IMR-90 (cell line): ENCODE data around the gene DRD4. TPM values are rescaled to one million over a fixed set of nuclear protein-coding genes. Genes with fewer than 3 reads are reported as not detected.

ENCODE experiments used
- ATAC-seq: fragments of 200-7000 bp; cut with Tn5 transposase; 2 replicates; pipeline ENCODE4 v1.9.1; 2020; ENCODE audit warnings: low read depth, mild to moderate bottlenecking, moderate library complexity
- BruUV-seq: library from RNA; stranded (reverse); fragments of 400-500 nt; replicated peaks from 2 replicates; lab custom pipeline; 2021; lab: Mats Ljungman, UMichigan
- CTCF ChIA-PET: fragments of 300-600 bp; formaldehyde crosslinking; extraction: SDS; loops from one replicate; lab custom pipeline; 2021; ENCODE audit warnings: antibody characterized with exemption; lab: Yijun Ruan, JAX
- POLR2A ChIA-PET: fragments of 300-600 bp; sonication (Branson Sonifier 250); formaldehyde crosslinking; loops from one replicate; lab custom pipeline; 2022; ENCODE audit warnings: antibody characterized with exemption; ENCODE audit not compliant: unreplicated experiment; lab: Charles Lee
- DNase-seq: peaks from one replicate; pipeline ENCODE4 v3.0.0; 2013
- H2AFZ ChIP-seq: replicated peaks from 2 replicates; pipeline ENCODE3; 2013; ENCODE audit warnings: low read length, mild to moderate bottlenecking; ENCODE audit not compliant: poor library complexity
- H2AK5ac ChIP-seq: 2 replicates; pipeline ENCODE4 v1.6.1; 2013; ENCODE audit warnings: low read depth, low read length, inconsistent platforms
- H2AK9ac ChIP-seq: replicated peaks from 2 replicates; pipeline ENCODE3; 2013; ENCODE audit warnings: mild to moderate bottlenecking, low read depth, low read length, moderate library complexity; ENCODE audit not compliant: poor library complexity
- H2BK120ac ChIP-seq: 2 replicates; pipeline ENCODE4 v1.6.1; 2013; ENCODE audit warnings: low read depth, low read length, inconsistent platforms
- H2BK15ac ChIP-seq: 3 replicates; pipeline ENCODE4 v1.6.1; 2013; ENCODE audit warnings: low read depth, low read length, inconsistent platforms
- H2BK20ac ChIP-seq: 2 replicates; pipeline ENCODE4 v1.6.1; 2013; ENCODE audit warnings: low read depth, mild to moderate bottlenecking, inconsistent platforms, low read length, moderate library complexity
- H2BK5ac ChIP-seq: 2 replicates; pipeline ENCODE4 v1.6.1; 2013; ENCODE audit warnings: mild to moderate bottlenecking, low read depth, low read length, inconsistent platforms; ENCODE audit not compliant: poor library complexity, severe bottlenecking
- H3K14ac ChIP-seq: replicated peaks from 2 replicates; pipeline ENCODE4 v1.6.1; 2013; ENCODE audit warnings: low read depth, low read length, inconsistent platforms
- H3K18ac ChIP-seq: 2 replicates; pipeline ENCODE4 v1.6.1; 2013; ENCODE audit warnings: low read depth, low read length, control low read depth
- H3K23ac ChIP-seq: 2 replicates; pipeline ENCODE4 v1.6.1; 2013; ENCODE audit warnings: low read depth, low read length, inconsistent platforms
- H3K27ac ChIP-seq: 2 replicates; pipeline ENCODE4 v1.5.1; 2013; ENCODE audit warnings: mild to moderate bottlenecking, control low read depth, low read length; ENCODE audit not compliant: insufficient read depth
- H3K27me3 ChIP-seq: 2 replicates; pipeline ENCODE4 v1.6.1; 2013; ENCODE audit warnings: low read length; ENCODE audit not compliant: control insufficient read depth, insufficient read depth
- H3K36me3 ChIP-seq: 2 replicates; pipeline ENCODE4 v1.6.1; 2013; ENCODE audit warnings: low read length, mixed read lengths; ENCODE audit not compliant: control insufficient read depth, insufficient read depth
- H3K4ac ChIP-seq: 2 replicates; pipeline ENCODE4 v1.6.1; 2013; ENCODE audit warnings: low read depth, low read length, inconsistent platforms
- H3K4me1 ChIP-seq: 2 replicates; pipeline ENCODE4 v1.6.1; 2013; ENCODE audit warnings: low read length, mixed read lengths; ENCODE audit not compliant: control insufficient read depth, insufficient read depth
- H3K4me2 ChIP-seq: 2 replicates; pipeline ENCODE4 v1.6.1; 2013; ENCODE audit warnings: low read depth, mild to moderate bottlenecking, control low read depth, low read length, moderate library complexity
- H3K4me3 ChIP-seq: 2 replicates; pipeline ENCODE4 v1.5.1; 2013; ENCODE audit warnings: low read depth, mild to moderate bottlenecking, control low read depth, low read length, moderate library complexity; ENCODE audit not compliant: insufficient read depth
- H3K56ac ChIP-seq: 2 replicates; pipeline ENCODE4 v1.6.1; 2013; ENCODE audit warnings: low read length, inconsistent platforms; ENCODE audit not compliant: insufficient read depth; ENCODE audit errors: extremely low read depth
- H3K79me1 ChIP-seq, 2 experiments: 2 replicates each; pipeline ENCODE4 v1.6.1; 2013; ENCODE audit warnings: low read length in 2 of 2, inconsistent platforms in 1 of 2, low read depth in 1 of 2
- H3K9ac ChIP-seq: 2 replicates; pipeline ENCODE4 v1.6.1; 2013; ENCODE audit warnings: low read depth, low read length, control low read depth
- H3K9me1 ChIP-seq: 2 replicates; pipeline ENCODE4 v1.6.1; 2013; ENCODE audit warnings: low read length, inconsistent platforms; ENCODE audit not compliant: insufficient read depth
- H3K9me3 ChIP-seq: 2 replicates; pipeline ENCODE4 v1.6.1; 2013; ENCODE audit warnings: low read length; ENCODE audit not compliant: control insufficient read depth, insufficient read depth
- H4K20me1 ChIP-seq: 2 replicates; pipeline ENCODE4 v1.6.1; 2013; ENCODE audit warnings: low read length, inconsistent platforms; ENCODE audit not compliant: insufficient read depth
- H4K5ac ChIP-seq: 2 replicates; pipeline ENCODE4 v1.6.1; 2013; ENCODE audit warnings: mild to moderate bottlenecking, low read depth, low read length, control low read depth
- H4K8ac ChIP-seq, 2 experiments: 2 replicates each; pipeline ENCODE4 v1.6.1; 2013; ENCODE audit warnings: low read depth in 2 of 2, low read length in 2 of 2, control low read depth in 1 of 2, inconsistent platforms in 1 of 2
- H4K91ac ChIP-seq: 2 replicates; pipeline ENCODE4 v1.6.1; 2013; ENCODE audit warnings: low read depth, low read length, inconsistent platforms; ENCODE audit not compliant: insufficient read depth
- BHLHE40 ChIP-seq: fragments of 150-350 bp; IDR thresholded peaks from 2 replicates; pipeline ENCODE4 v1.6.1; 2016; ENCODE audit warnings: mild to moderate bottlenecking, low read depth, low read length
- CEBPB ChIP-seq: IDR thresholded peaks from 2 replicates; pipeline ENCODE4 v1.6.1; 2012; ENCODE audit warnings: low read depth, low read length, improper control_type of control experiment
- CHD1 ChIP-seq: IDR thresholded peaks from 2 replicates; pipeline ENCODE4 v1.6.1; 2012; ENCODE audit warnings: low read depth, low read length, improper control_type of control experiment
- FOS ChIP-seq: fragments of 150-350 bp; IDR thresholded peaks from 2 replicates; pipeline ENCODE4 v1.6.1; 2016; ENCODE audit warnings: low read depth, low read length
- MAFK ChIP-seq: IDR thresholded peaks from 2 replicates; pipeline ENCODE4 v1.6.1; 2012; ENCODE audit warnings: low read depth, low read length, improper control_type of control experiment
- MAZ ChIP-seq: IDR thresholded peaks from 2 replicates; pipeline ENCODE4 v1.6.1; 2012; ENCODE audit warnings: low read depth, mild to moderate bottlenecking, low read length, improper control_type of control experiment, moderate library complexity, borderline replicate concordance
- MXI1 ChIP-seq: IDR thresholded peaks from 2 replicates; pipeline ENCODE4 v1.6.1; 2012; ENCODE audit warnings: low read depth, mild to moderate bottlenecking, low read length, moderate library complexity, borderline replicate concordance
- NFE2L2 ChIP-seq: fragments of 150-350 bp; IDR thresholded peaks from 2 replicates; pipeline ENCODE4 v1.6.1; 2016; ENCODE audit warnings: low read depth, mild to moderate bottlenecking, low read length
- POLR2A ChIP-seq: IDR thresholded peaks from 2 replicates; pipeline ENCODE4 v1.6.1; 2012; ENCODE audit warnings: mild to moderate bottlenecking, low read depth, low read length
- RAD21 ChIP-seq: IDR thresholded peaks from 2 replicates; pipeline ENCODE4 v1.6.1; 2012; ENCODE audit warnings: low read length, improper control_type of control experiment
- RCOR1 ChIP-seq: IDR thresholded peaks from 2 replicates; pipeline ENCODE4 v1.6.1; 2012; ENCODE audit warnings: mild to moderate bottlenecking, low read length, improper control_type of control experiment; ENCODE audit not compliant: insufficient replicate concordance
- RFX5 ChIP-seq: IDR thresholded peaks from 2 replicates; pipeline ENCODE4 v1.8.0; 2012; ENCODE audit warnings: low read depth, mild to moderate bottlenecking, low read length, moderate library complexity
- SMC3 ChIP-seq: fragments of 150-350 bp; IDR thresholded peaks from 2 replicates; pipeline ENCODE4 v1.6.1; 2016; ENCODE audit warnings: low read depth, mild to moderate bottlenecking, antibody characterized with exemption, low read length, moderate library complexity
- WGBS, 2 experiments: methylation state at CpG; one replicate each; pipeline versions ENCODE4 v1.1.5 to v1.1.7; 2013; ENCODE audit warnings: missing lambda C conversion rate in 2 of 2; ENCODE audit not compliant: insufficient read length in 1 of 2; ENCODE audit errors: extremely low coverage in 2 of 2; 5-methylcytosine and 5-hydroxymethylcytosine counted together
- dilution Hi-C: fragments of 300-500 bp; cut with HindIII; formaldehyde crosslinking; loops from one replicate; pipeline ENCODE4 v1.14.3; 2018; ENCODE audit warnings: low sequenced_read_pairs; ENCODE audit not compliant: unreplicated experiment
- in situ Hi-C: fragments of 300-500 bp; cut with MboI; formaldehyde crosslinking; loops from 3 replicates; pipeline ENCODE4 v1.14.3; 2019; ENCODE audit warnings: low sequenced_read_pairs, inconsistent platforms, mixed read lengths
- intact Hi-C: fragments of 100-400 bp; cut with micrococcal nuclease; formaldehyde crosslinking; loops from 2 replicates; pipeline ENCODE4 v1.10.0; 2022
- polyA plus RNA-seq, 3 experiments: library from polyadenylated mRNA; depleted of rRNA; stranded (reverse); fragments of >200 nt; gene quantifications; 2 replicates each; pipeline ENCODE4 v1.2.3, GENCODE V29; 2012; ENCODE audit warnings: low replicate concordance in 1 of 3
- total RNA-seq: library from RNA; depleted of rRNA; stranded (reverse); fragments of >200 nt; gene quantifications from 2 replicates; pipeline ENCODE4 v1.2.3, GENCODE V29; 2012
- TF ChIP-seq, protein P1 (sequence below): conservative IDR thresholded peaks from 2 replicates; pipeline ENCODE4 v1.5.1; 2012; ENCODE audit warnings: mild to moderate bottlenecking, low read depth, low read length, improper control_type of control experiment
- TF ChIP-seq, protein P2 (sequence below): fragments of 150-350 bp; IDR thresholded peaks from 2 replicates; pipeline ENCODE4 v1.6.1; 2016; ENCODE audit warnings: low read depth, mild to moderate bottlenecking, low read length, moderate library complexity, borderline replicate concordance
- TF ChIP-seq, protein P3 (sequence below): fragments of 150-350 bp; IDR thresholded peaks from 2 replicates; pipeline ENCODE4 v1.6.1; 2017; ENCODE audit warnings: mild to moderate bottlenecking, antibody characterized with exemption, low read length, low read depth

The DRD4 gene
- total and polyA plus RNA-seq, 2 of the 4 experiments (the other 2 are of a cell fraction), result not detected

DNA sequence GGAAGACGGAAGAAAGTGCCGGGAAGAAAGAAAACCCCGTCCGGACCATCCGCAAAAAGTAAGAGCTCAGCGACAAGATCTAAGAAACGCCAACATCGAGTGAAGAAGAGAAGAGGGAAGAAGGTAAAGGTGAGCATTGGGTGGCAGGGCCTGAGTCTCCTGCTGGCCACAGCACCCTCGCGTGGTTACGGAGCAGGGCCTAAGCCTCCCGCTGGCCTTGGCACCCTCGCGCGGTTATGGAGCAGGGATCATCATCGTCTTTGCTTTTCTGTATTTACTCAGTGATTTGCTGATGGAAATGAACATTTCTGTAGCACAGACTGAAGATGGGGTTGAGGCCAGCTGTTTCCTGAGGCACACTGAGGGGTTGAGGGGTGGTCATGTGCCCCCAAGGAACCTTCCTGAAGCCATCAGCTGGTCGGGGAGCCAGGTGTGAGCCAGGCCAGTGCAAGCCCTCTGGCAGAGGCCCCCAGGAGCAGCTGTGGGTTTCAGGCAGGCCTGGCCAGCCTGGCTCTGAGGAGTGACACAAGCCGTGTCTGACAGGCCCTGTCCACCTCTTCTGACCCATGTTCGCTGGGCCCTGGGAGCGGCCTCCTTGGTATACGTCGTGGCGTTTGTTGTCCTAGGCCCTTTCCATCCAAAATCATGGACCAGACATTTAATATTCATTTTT, 35.4 kb upstream of the DRD4 start:
- no peak overlapping the region for H2BK5ac ChIP-seq
- no peaks in the 10 kb centered on the region for H3K4me1 ChIP-seq
- BruUV-seq, result no TSS peak
- no peak overlapping the region for H2AK5ac ChIP-seq
- H2BK15ac ChIP-seq, result no peak overlapping the region
- no peak overlapping the region for H3K4me3 ChIP-seq
- H3K27ac ChIP-seq, result no peak overlapping the region
- H3K23ac ChIP-seq, result no peak overlapping the region
- intact Hi-C loops (no loop called here), in situ Hi-C loops (no loop called here), dilution Hi-C loops (no loop called here)
- CTCF ChIA-PET, result no interaction called here
- no peak for DNase-seq
- H3K14ac ChIP-seq, result no peak overlapping the region
- H2BK20ac ChIP-seq, result no peak overlapping the region
- H4K5ac ChIP-seq, result no peak overlapping the region
- TF ChIP-seq NFE2L2 (no peak), CEBPB (no peak), RAD21 (no peak), FOS (no peak), MAZ (no peak), RCOR1 (no peak), POLR2A (no peak), MAFK (no peak), MXI1 (no peak), SMC3 (no peak), RFX5 (no peak), BHLHE40 (no peak), CHD1 (no peak)
- TF ChIP-seq, protein P1, sequence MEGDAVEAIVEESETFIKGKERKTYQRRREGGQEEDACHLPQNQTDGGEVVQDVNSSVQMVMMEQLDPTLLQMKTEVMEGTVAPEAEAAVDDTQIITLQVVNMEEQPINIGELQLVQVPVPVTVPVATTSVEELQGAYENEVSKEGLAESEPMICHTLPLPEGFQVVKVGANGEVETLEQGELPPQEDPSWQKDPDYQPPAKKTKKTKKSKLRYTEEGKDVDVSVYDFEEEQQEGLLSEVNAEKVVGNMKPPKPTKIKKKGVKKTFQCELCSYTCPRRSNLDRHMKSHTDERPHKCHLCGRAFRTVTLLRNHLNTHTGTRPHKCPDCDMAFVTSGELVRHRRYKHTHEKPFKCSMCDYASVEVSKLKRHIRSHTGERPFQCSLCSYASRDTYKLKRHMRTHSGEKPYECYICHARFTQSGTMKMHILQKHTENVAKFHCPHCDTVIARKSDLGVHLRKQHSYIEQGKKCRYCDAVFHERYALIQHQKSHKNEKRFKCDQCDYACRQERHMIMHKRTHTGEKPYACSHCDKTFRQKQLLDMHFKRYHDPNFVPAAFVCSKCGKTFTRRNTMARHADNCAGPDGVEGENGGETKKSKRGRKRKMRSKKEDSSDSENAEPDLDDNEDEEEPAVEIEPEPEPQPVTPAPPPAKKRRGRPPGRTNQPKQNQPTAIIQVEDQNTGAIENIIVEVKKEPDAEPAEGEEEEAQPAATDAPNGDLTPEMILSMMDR, result no peak
- TF ChIP-seq, protein P2, sequence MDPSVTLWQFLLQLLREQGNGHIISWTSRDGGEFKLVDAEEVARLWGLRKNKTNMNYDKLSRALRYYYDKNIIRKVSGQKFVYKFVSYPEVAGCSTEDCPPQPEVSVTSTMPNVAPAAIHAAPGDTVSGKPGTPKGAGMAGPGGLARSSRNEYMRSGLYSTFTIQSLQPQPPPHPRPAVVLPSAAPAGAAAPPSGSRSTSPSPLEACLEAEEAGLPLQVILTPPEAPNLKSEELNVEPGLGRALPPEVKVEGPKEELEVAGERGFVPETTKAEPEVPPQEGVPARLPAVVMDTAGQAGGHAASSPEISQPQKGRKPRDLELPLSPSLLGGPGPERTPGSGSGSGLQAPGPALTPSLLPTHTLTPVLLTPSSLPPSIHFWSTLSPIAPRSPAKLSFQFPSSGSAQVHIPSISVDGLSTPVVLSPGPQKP, result no peak
- TF ChIP-seq, protein P3, sequence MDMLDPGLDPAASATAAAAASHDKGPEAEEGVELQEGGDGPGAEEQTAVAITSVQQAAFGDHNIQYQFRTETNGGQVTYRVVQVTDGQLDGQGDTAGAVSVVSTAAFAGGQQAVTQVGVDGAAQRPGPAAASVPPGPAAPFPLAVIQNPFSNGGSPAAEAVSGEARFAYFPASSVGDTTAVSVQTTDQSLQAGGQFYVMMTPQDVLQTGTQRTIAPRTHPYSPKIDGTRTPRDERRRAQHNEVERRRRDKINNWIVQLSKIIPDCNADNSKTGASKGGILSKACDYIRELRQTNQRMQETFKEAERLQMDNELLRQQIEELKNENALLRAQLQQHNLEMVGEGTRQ, result no peak
- no peak overlapping the region for H4K91ac ChIP-seq
- H3K4ac ChIP-seq, result no peak overlapping the region
- no peak for ATAC-seq
- H3K9me1 ChIP-seq, result no peaks in the 10 kb centered on the region
- peaks cover 11 to 35% of the 10 kb centered on the region in 2 experiments for H3K79me1 ChIP-seq
- H3K4me2 ChIP-seq, result no peak overlapping the region
- POLR2A ChIA-PET, result no interaction called here
- H3K56ac ChIP-seq, result no peak overlapping the region
- no peak overlapping the region for H2AFZ ChIP-seq
- H3K9ac ChIP-seq, result no peak overlapping the region
- H3K36me3 ChIP-seq, result peaks cover 76% of the 10 kb centered on the region
- no peaks in the 10 kb centered on the region for H3K9me3 ChIP-seq
- H3K18ac ChIP-seq, result no peak overlapping the region
- no peak overlapping the region for H4K8ac ChIP-seq
- H2BK120ac ChIP-seq, result no peak overlapping the region
- 92% methylated on average over 11 of the region's 23 CpGs; no CpG with 5 or more reads in 1 of the 2 experiments for WGBS, 2 experiments
- H2AK9ac ChIP-seq, result no peak overlapping the region
- H3K27me3 ChIP-seq, result no peaks in the 10 kb centered on the region
- H4K20me1 ChIP-seq, result peaks cover 8% of the 10 kb centered on the region
